GM23338 (cell line): Measurements from ENCODE around the gene RCOR1. TPM values are rescaled to one million over a fixed set of nuclear protein-coding genes. Genes with fewer than 3 reads are reported as not detected.

Experiments used
- ATAC-seq: fragments of 200-7000 bp; cut with Tn5 transposase; 3 replicates; pipeline ENCODE4 v1.9.1; 2020
- DNase-seq: peaks from one replicate; pipeline ENCODE4 v3.0.0-alpha.2; 2015; ENCODE audit warnings: low spot score
- H2AFZ ChIP-seq: fragments of 200-600 bp; sonication (generic); 2 replicates; pipeline ENCODE4 v1.8.0; 2016; ENCODE audit warnings: antibody characterized with exemption, mild to moderate bottlenecking, moderate library complexity
- H3F3A ChIP-seq: fragments of 200-600 bp; sonication (generic); replicated peaks from 2 replicates; pipeline ENCODE4 v1.8.0; 2017; ENCODE audit warnings: antibody characterized with exemption, mixed run types, low read depth
- H3K27ac ChIP-seq: fragments of 200-600 bp; sonication (generic); 2 replicates; pipeline ENCODE4 v1.6.1; 2016; ENCODE audit warnings: low read depth
- H3K27me3 ChIP-seq: fragments of 200-600 bp; sonication (generic); 2 replicates; pipeline ENCODE4 v1.8.0; 2016; ENCODE audit warnings: mild to moderate bottlenecking, mixed run types, moderate library complexity; ENCODE audit not compliant: insufficient read depth
- H3K36me3 ChIP-seq: fragments of 200-600 bp; sonication (generic); 2 replicates; pipeline ENCODE4 v1.8.0; 2016; ENCODE audit warnings: mild to moderate bottlenecking; ENCODE audit not compliant: insufficient read depth
- H3K4me1 ChIP-seq: fragments of 200-600 bp; sonication (generic); 2 replicates; pipeline ENCODE4 v1.8.0; 2016; ENCODE audit warnings: mild to moderate bottlenecking, moderate library complexity; ENCODE audit not compliant: insufficient read depth
- H3K4me2 ChIP-seq: fragments of 200-600 bp; sonication (generic); 2 replicates; pipeline ENCODE4 v1.7.1; 2017; ENCODE audit warnings: mixed run types
- H3K4me3 ChIP-seq: fragments of 200-600 bp; sonication (generic); 2 replicates; pipeline ENCODE4 v1.6.1; 2016; ENCODE audit warnings: mixed run types
- H3K79me2 ChIP-seq: fragments of 200-600 bp; sonication (generic); replicated peaks from 2 replicates; pipeline ENCODE4 v1.8.0; 2017; ENCODE audit warnings: mild to moderate bottlenecking; ENCODE audit not compliant: insufficient read depth
- H3K9me2 ChIP-seq: fragments of 200-600 bp; sonication (generic); 2 replicates; pipeline ENCODE4 v1.8.0; 2017; ENCODE audit not compliant: insufficient read depth
- H4K20me1 ChIP-seq: fragments of 200-600 bp; sonication (generic); replicated peaks from 2 replicates; pipeline ENCODE4 v1.8.0; 2017; ENCODE audit warnings: mild to moderate bottlenecking; ENCODE audit not compliant: insufficient read depth
- H3K27ac Mint-ChIP-seq: 2 replicates; pipeline ENCODE4 v1.8.0; 2020; ENCODE audit warnings: inconsistent platforms, mild to moderate bottlenecking, moderate library complexity, mixed read lengths
- H3K27me3 Mint-ChIP-seq: 3 replicates; pipeline ENCODE4 v1.8.0; 2022; ENCODE audit warnings: low read depth, mild to moderate bottlenecking, moderate library complexity, mixed read lengths, inconsistent platforms; ENCODE audit not compliant: insufficient read depth, poor library complexity
- H3K36me3 Mint-ChIP-seq: 3 replicates; pipeline ENCODE4 v1.8.0; 2021; ENCODE audit warnings: low read depth, mild to moderate bottlenecking, inconsistent platforms, moderate library complexity, mixed read lengths
- H3K4me1 Mint-ChIP-seq: 3 replicates; pipeline ENCODE4 v1.8.0; 2020; ENCODE audit warnings: mild to moderate bottlenecking, inconsistent platforms, mixed read lengths
- H3K4me3 Mint-ChIP-seq: 3 replicates; pipeline ENCODE4 v1.8.0; 2021; ENCODE audit warnings: moderate library complexity, mild to moderate bottlenecking, inconsistent platforms, mixed read lengths
- H3K9me3 Mint-ChIP-seq: 3 replicates; pipeline ENCODE4 v1.8.0; 2020; ENCODE audit warnings: moderate library complexity, mild to moderate bottlenecking, inconsistent platforms, mixed read lengths
- CREB1 ChIP-seq: fragments of 250-450 bp; sonication (Bioruptor Pico); IDR thresholded peaks from 2 replicates; pipeline ENCODE4 v1.5.0; 2020; ENCODE audit warnings: low read depth, mild to moderate bottlenecking, moderate library complexity
- JUNB ChIP-seq: IDR thresholded peaks from one replicate; pipeline ENCODE4 v1.6.1; 2016; ENCODE audit warnings: antibody characterized with exemption; ENCODE audit not compliant: unreplicated experiment
- POLR2AphosphoS5 ChIP-seq: IDR thresholded peaks from 2 replicates; pipeline ENCODE4 v1.6.1; 2016; ENCODE audit warnings: antibody characterized with exemption, low read depth
- polyA plus RNA-seq: library from polyadenylated mRNA; unstranded; fragments of >200 nt; fragmentation: Nextera tagmentation; extraction: Ambion mirVana; gene quantifications from 2 replicates; pipeline ENCODE4 v1.2.1, GENCODE V29; 2016
- total RNA-seq: library from RNA; depleted of rRNA; stranded (reverse); fragments of >200 nt; shearing (Covaris generic); gene quantifications from 2 replicates; pipeline ENCODE4 v1.2.3, GENCODE V29; 2014
- TF ChIP-seq, protein P1 (sequence below): fragments of 250-450 bp; sonication (Bioruptor Pico); IDR thresholded peaks from 2 replicates; pipeline ENCODE4 v1.5.0; 2020; ENCODE audit warnings: mild to moderate bottlenecking, moderate library complexity

RCOR1 gene
- total and polyA plus RNA-seq, 2 experiments from 2014 or later = 7.6 to 26.1 TPM

DNA sequence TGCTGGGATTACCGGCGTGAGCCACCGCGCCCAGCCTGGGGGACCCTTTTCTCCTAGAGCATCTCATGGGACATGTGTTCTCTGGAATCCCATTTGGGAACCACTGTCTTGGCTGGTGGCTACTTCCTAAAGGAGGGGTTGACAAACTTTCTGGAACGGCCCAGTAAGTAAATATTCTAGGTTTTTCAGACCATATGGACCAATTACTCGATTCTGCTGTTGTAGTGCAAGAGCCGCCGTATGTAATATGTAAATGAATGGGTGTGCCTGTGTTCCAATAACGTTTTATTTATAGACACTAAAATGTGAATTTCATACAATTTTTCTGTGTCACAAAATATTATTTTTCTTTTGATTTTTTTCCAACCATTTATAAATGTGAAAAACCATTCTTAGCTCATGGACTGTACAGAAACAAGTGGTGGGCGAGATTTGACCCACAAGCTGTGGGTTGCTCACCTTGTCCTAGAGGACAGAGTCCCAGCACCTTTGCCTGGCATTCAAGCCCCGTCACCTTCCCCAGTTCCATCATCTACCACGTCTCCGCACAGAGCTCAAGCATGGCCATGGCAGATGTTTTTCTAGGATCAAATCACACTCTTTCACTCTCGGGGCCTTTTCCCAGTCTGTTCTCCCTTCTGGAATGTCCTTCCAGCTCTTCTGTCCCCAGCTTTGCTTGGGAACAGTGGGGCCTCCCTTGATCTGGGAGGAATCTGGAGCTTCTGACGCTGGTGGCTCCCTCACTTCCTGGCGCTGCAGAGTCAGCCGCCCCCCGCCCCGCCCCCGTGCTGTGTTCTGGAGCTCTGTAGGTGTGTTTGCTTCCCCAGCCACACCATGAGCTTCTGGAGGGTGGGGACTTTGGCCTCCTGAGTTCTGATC lies 17.9 kb upstream of the RCOR1 start:
- peak; percentile 78 for ATAC-seq
- H2AFZ ChIP-seq = peak overlapping the region; percentile 93

More for the DNA sequence above, 17.9 kb upstream of the RCOR1 start:
- DNase-seq = peak; percentile 72
- peaks cover 3% of the 10 kb centered on the region for H3K27me3 Mint-ChIP-seq
- H3K27me3 ChIP-seq = no peaks in the 10 kb centered on the region
- no peak overlapping the region for H3K4me3 Mint-ChIP-seq
- TF ChIP-seq, protein P1, sequence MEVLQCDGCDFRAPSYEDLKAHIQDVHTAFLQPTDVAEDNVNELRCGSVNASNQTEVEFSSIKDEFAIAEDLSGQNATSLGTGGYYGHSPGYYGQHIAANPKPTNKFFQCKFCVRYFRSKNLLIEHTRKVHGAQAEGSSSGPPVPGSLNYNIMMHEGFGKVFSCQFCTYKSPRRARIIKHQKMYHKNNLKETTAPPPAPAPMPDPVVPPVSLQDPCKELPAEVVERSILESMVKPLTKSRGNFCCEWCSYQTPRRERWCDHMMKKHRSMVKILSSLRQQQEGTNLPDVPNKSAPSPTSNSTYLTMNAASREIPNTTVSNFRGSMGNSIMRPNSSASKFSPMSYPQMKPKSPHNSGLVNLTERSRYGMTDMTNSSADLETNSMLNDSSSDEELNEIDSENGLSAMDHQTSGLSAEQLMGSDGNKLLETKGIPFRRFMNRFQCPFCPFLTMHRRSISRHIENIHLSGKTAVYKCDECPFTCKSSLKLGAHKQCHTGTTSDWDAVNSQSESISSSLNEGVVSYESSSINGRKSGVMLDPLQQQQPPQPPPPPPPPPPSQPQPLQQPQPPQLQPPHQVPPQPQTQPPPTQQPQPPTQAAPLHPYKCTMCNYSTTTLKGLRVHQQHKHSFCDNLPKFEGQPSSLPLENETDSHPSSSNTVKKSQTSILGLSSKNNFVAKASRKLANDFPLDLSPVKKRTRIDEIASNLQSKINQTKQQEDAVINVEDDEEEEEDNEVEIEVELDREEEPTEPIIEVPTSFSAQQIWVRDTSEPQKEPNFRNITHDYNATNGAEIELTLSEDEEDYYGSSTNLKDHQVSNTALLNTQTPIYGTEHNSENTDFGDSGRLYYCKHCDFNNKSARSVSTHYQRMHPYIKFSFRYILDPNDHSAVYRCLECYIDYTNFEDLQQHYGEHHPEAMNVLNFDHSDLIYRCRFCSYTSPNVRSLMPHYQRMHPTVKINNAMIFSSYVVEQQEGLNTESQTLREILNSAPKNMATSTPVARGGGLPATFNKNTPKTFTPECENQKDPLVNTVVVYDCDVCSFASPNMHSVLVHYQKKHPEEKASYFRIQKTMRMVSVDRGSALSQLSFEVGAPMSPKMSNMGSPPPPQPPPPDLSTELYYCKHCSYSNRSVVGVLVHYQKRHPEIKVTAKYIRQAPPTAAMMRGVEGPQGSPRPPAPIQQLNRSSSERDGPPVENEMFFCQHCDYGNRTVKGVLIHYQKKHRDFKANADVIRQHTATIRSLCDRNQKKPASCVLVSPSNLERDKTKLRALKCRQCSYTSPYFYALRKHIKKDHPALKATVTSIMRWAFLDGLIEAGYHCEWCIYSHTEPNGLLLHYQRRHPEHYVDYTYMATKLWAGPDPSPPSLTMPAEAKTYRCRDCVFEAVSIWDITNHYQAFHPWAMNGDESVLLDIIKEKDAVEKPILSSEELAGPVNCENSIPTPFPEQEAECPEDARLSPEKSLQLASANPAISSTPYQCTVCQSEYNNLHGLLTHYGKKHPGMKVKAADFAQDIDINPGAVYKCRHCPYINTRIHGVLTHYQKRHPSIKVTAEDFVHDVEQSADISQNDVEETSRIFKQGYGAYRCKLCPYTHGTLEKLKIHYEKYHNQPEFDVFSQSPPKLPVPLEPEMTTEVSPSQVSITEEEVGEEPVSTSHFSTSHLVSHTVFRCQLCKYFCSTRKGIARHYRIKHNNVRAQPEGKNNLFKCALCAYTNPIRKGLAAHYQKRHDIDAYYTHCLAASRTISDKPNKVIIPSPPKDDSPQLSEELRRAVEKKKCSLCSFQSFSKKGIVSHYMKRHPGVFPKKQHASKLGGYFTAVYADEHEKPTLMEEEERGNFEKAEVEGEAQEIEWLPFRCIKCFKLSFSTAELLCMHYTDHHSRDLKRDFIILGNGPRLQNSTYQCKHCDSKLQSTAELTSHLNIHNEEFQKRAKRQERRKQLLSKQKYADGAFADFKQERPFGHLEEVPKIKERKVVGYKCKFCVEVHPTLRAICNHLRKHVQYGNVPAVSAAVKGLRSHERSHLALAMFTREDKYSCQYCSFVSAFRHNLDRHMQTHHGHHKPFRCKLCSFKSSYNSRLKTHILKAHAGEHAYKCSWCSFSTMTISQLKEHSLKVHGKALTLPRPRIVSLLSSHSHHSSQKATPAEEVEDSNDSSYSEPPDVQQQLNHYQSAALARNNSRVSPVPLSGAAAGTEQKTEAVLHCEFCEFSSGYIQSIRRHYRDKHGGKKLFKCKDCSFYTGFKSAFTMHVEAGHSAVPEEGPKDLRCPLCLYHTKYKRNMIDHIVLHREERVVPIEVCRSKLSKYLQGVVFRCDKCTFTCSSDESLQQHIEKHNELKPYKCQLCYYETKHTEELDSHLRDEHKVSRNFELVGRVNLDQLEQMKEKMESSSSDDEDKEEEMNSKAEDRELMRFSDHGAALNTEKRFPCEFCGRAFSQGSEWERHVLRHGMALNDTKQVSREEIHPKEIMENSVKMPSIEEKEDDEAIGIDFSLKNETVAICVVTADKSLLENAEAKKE (CRISPR knock-in tag) = peak; percentile 83
- no peak for TF ChIP-seq JUNB
- TF ChIP-seq POLR2AphosphoS5 = no peak
- peak; percentile 29; the same call in 1 of the 2 replicates for TF ChIP-seq CREB1 (CRISPR knock-in tag)
- H4K20me1 ChIP-seq = no peaks in the 10 kb centered on the region
- H3K9me2 ChIP-seq = no peaks in the 10 kb centered on the region; the same call in 1 of the 2 replicates
- no peaks in the 10 kb centered on the region for H3K36me3 ChIP-seq
- peak overlapping the region; percentile 52; the same call in 1 of the 2 replicates for H3K4me2 ChIP-seq
- H3K4me1 Mint-ChIP-seq = peaks cover 15% of the 10 kb centered on the region
- no peak overlapping the region for H3K27ac ChIP-seq
- peaks cover 16% of the 10 kb centered on the region for H3K4me1 ChIP-seq
- no peaks in the 10 kb centered on the region for H3K36me3 Mint-ChIP-seq
- 0 out of 2 replicates have a peak, but pooled peaks cover 9% of the 10 kb centered on the region for H3F3A ChIP-seq
- H3K9me3 Mint-ChIP-seq = no peaks in the 10 kb centered on the region
- H3K27ac Mint-ChIP-seq = peak overlapping the region; percentile 77
- H3K4me3 ChIP-seq = peak overlapping the region; percentile 29; the same call in 1 of the 2 replicates
- no peaks in the 10 kb centered on the region for H3K79me2 ChIP-seq
